Left lung (tissue), 10 donors: ENCODE results near the gene CNTFR. TPM values are rescaled to one million over a fixed set of nuclear protein-coding genes. Genes with fewer than 3 reads are reported as not detected.
A peak's percentile ranks its signal among the peaks of the same experiment; 100 is the strongest.

Experiments used
- ATAC-seq: fragments of 200-7000 bp; cut with Tn5 transposase; one replicate; pipeline ENCODE4 v1.9.1; 2020; ENCODE audit warnings: moderate library complexity
- DNase-seq, 4 donors: peaks; one replicate each; pipeline ENCODE4 v3.0.0-alpha.2; 2013 to 2020
- H3K27ac ChIP-seq, 2 donors: fragments of 200-600 bp; sonication (generic) in 1 of 2; one replicate each; pipeline versions ENCODE4 v1.5.0 to v1.8.0; 2020 to 2021
- H3K27me3 ChIP-seq, 2 donors: fragments of 200-600 bp; sonication (generic) in 1 of 2; one replicate each; pipeline versions ENCODE4 v1.5.0 to v1.8.0; 2020 to 2021
- H3K36me3 ChIP-seq, 2 donors: fragments of 200-600 bp; sonication (generic) in 1 of 2; one replicate each; pipeline versions ENCODE4 v1.5.0 to v1.8.0; 2020 to 2021
- H3K4me1 ChIP-seq, 2 donors: fragments of 200-600 bp; one replicate each; pipeline ENCODE4 v1.8.0; 2021
- H3K4me3 ChIP-seq, 2 donors: fragments of 200-600 bp; sonication (generic) in 1 of 2; one replicate each; pipeline versions ENCODE4 v1.5.0 to v1.8.0; 2020 to 2021; ENCODE audit warnings: mild to moderate bottlenecking in 1 of 2
- H3K9me3 ChIP-seq, 2 donors: fragments of 200-600 bp; sonication (generic) in 1 of 2; one replicate each; pipeline versions ENCODE4 v1.5.0 to v1.8.0; 2020 to 2021
- intact Hi-C, 2 donors: fragments of 100-400 bp; cut with DNase I; formaldehyde crosslinking; loops; one replicate each; pipeline versions ENCODE4 v1.11.2 to v1.14.2; 2022
- polyA plus RNA-seq, 6 donors: library from polyadenylated mRNA; unstranded; fragments of 120-200 nt; gene quantifications; one replicate each; pipeline ENCODE4 v1.2.1, GENCODE V29; 2013; ENCODE audit not compliant: insufficient read length in 6 of 6
- total RNA-seq, 2 donors: library from RNA; stranded (reverse); fragmentation: NEBNext Ultra II Directional; extraction: Animal tissue kit (Norgen Biotek cat#: 25700); gene quantifications; one replicate each; pipeline ENCODE4 v1.2.1, GENCODE V29; 2021
- TF ChIP-seq, protein P1 (sequence below), 2 donors: fragments of 200-600 bp; sonication (generic) in 1 of 2; IDR thresholded peaks; one replicate each; pipeline versions ENCODE4 v1.5.0 to v1.8.0; 2021; ENCODE audit warnings: antibody characterized with exemption in 2 of 2
- donor health status: DM: no; HTN: yes; CAD: no.
- donor health status: DM: no; HTN: no; CAD: no.

Gene CNTFR
- total and polyA plus RNA-seq, 8 donors, result 0.90 to 35.6 (median 26.9) TPM

DNA sequence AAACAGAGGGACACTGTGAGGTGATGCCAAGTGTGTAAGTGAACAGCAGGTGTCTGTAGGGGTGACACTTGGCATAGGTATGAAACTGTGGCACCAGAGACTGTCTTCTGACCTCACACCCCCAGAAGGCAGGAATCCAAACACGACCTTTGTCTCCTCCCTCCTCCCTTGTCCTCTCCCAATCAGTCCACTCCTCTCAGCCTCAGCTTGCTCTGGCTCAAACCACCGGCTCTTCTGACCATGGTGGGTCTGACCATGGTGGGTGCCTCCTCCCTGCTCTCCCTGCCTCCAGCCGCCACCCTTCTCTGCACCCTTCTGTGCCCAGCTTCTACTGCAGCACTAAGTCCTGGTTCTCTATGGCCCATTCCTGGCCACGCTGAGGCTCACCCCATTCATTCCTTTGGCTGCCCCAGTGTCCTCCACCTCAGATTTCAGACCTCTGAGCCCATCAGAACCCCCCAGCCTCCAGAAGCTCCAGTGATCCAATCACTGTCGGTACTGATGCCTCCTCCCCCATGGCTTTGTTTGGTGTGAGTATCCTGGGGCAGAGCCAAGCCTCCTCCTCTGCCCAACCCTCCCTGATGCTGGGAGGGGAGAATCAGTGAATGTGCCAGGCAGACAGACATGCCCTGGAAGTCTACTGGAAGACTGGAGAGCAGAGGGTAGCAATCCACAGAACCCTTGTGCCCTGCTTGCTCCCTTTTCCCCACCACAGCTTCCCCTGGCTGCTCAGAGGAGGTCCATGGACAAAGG is 41.1 kb upstream of the CNTFR start:
- TF ChIP-seq, protein P1, sequence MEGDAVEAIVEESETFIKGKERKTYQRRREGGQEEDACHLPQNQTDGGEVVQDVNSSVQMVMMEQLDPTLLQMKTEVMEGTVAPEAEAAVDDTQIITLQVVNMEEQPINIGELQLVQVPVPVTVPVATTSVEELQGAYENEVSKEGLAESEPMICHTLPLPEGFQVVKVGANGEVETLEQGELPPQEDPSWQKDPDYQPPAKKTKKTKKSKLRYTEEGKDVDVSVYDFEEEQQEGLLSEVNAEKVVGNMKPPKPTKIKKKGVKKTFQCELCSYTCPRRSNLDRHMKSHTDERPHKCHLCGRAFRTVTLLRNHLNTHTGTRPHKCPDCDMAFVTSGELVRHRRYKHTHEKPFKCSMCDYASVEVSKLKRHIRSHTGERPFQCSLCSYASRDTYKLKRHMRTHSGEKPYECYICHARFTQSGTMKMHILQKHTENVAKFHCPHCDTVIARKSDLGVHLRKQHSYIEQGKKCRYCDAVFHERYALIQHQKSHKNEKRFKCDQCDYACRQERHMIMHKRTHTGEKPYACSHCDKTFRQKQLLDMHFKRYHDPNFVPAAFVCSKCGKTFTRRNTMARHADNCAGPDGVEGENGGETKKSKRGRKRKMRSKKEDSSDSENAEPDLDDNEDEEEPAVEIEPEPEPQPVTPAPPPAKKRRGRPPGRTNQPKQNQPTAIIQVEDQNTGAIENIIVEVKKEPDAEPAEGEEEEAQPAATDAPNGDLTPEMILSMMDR (IDR thresholded peaks at IDR 0.05), result no peak
- Histone ChIP-seq H3K27ac (no peak overlapping the region), H3K9me3 (no peaks in the 10 kb centered on the region), H3K27me3 (peaks cover 43 to 57% of the 10 kb centered on the region in 2 donors), H3K4me3 (no peak overlapping the region), H3K36me3 (peaks cover 0 to 8% of the 10 kb centered on the region in 2 donors), H3K4me1 (peaks cover 0 to 15% of the 10 kb centered on the region in 2 donors)
- ATAC-seq (no peak), DNase-seq (no peak)
- intact Hi-C loops, result no loop called here

DNA sequence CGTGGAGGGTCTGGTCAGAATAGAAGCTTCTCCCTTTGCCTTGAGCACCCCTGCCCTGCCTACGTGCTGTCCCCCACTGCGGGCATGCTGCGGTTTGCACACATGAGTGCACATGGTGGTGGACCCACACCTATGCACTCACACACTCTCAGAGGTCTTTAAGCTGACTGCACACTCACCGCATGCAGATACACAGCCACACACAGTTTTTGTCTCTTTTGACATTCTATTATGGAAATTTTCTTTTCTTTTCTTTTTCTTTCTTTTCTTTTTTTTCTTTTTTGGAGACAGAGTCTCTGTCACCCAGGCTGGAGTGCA is 39.9 kb upstream of the CNTFR start:
- ATAC-seq (no peak), DNase-seq (no peak)
- Histone ChIP-seq H3K9me3 (no peaks in the 10 kb centered on the region), H3K4me1 (peaks cover 0 to 15% of the 10 kb centered on the region in 2 donors), H3K36me3 (no peaks in the 10 kb centered on the region), H3K27ac (no peak overlapping the region), H3K4me3 (no peak overlapping the region), H3K27me3 (peaks cover 54 to 69% of the 10 kb centered on the region in 2 donors)
- TF ChIP-seq, protein P1 (IDR thresholded peaks at IDR 0.05), result no peak
- intact Hi-C loops, result no loop called here

DNA sequence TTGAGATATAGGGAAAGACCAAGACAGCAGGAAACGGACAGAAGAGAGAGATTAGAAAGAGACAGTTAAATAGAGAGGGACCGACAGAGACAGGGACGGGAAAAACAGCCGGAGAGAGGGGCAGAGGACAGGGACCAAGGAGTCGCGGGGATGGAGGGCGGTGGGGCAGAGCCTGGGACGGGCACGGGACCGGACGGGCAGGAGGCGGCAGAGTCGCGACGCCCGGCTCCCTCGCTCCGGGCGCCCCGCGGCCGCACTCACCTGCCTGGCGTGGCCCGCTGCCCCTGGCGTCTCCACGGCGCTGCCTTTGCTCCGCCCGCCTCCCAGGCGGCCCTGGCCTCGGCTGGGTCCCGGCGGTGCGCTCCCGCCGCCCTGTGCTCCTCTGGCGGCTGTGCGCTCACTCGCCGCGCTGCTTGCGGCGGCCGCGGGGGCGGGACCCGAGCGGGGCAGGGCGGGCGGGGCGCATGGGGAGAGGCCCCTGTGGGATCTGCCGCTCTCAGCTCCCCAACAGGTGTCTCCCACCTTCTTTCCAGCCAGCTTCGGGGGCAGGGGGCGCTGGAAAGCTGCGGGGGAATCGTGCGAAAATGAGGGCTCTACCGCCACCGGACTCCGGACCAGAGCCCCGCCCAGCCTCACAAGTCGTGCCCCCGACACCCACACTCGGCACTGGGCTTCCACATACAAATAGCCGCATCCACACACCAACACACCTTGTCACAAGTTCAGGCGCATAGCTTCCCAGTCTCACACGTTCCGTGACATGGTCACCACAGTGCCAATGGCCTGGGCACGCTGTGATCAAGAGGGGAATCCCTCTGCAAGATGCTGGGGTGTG is 39.3 kb upstream of the CNTFR start, which contains the start of gene ARID3C:
Gene ARID3C, minus strand, starts transcription at position 411 of the 835 bp plus-strand sequence. CDS start 1,052 bp downstream, outside the sequence.
- no peak within 1 kb of the TSS for H3K27ac ChIP-seq
- H3K36me3 ChIP-seq, result no peaks in the 10 kb centered on the region
- peaks cover 0 to 13% of the 10 kb centered on the region in 2 donors for H3K4me1 ChIP-seq
- ATAC-seq, result peak; percentile 84
- DNase-seq, result peak in 1 of 4 donors; percentile 86
- TF ChIP-seq, protein P1 (IDR thresholded peaks at IDR 0.05), result no peak
- H3K4me3 ChIP-seq, result peak within 1 kb of the TSS; percentile 21 to 25
- intact Hi-C loops, result no loop called here
- H3K27me3 ChIP-seq, result peaks cover 60 to 74% of the 10 kb centered on the region in 2 donors
- H3K9me3 ChIP-seq, result no peaks in the 10 kb centered on the region

DNA sequence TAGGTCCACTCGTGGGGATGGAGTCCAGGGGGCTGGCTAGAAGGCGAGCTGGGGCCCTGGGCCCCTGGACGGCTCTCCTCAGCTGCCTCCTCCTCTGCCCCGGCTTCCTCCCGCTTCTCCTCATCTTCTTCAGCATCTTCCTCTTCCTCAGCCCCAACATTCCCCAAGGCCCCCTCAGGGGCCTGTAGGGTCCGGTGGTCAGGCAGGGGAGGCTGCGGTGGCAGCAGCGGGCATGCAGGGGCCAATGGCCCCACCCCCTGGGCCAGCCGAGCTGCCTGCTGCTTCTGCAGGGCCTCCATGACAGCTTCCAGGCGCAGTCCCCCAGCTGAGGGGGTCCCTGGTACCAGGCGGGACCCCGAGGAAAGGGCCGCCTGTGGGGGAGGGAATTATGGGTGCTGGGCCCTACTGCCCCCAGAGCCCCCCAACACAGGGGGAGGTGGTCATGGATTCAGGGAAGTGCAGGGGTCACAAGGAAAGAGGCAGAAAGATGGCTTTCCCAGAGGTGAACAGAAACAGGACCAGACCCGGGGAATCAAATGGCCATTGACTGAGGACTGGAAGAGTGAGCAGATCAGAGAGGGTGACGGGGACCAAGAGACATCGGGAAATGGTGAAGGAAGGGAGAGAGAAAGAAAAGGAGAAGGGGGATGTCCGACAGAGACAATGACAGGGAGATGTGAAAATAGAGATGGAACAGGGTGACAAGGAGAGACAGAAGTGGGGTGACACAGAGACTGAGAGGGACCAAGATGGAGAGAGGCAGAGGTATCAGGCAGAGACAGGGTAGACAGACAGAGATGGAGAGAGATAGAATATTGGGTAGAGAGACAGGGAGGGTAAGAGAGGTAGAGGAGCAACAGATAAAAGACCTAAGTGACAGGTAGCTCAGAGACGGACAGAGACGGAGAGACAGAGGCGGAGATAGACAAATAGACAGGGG is 38.5 kb upstream of the CNTFR start:
- Histone ChIP-seq H3K27ac (no peak overlapping the region), H3K9me3 (no peaks in the 10 kb centered on the region), H3K36me3 (no peaks in the 10 kb centered on the region), H3K27me3 (peaks cover 69 to 83% of the 10 kb centered on the region in 2 donors), H3K4me3 (peak overlapping the region; percentile 21 to 25), H3K4me1 (peaks cover 0 to 21% of the 10 kb centered on the region in 2 donors)
- intact Hi-C loops, result no loop called here
- ATAC-seq (no peak), DNase-seq (no peak)
- TF ChIP-seq, protein P1 (IDR thresholded peaks at IDR 0.05), result no peak
